MM.1S (cell line): ENCODE measurements around the gene VPS8.

Experiments
- CTCF ChIP-seq: fragments of 300-600 bp; sonication (generic); IDR thresholded peaks from 2 replicates; pipeline ENCODE4 v1.5.1; 2016; ENCODE audit warnings: antibody characterized with exemption, low read length, mixed read lengths
- EZH2 ChIP-seq: fragments of 300-600 bp; sonication (generic); optimal IDR thresholded peaks from 2 replicates; pipeline ENCODE3; 2017; ENCODE audit warnings: low read depth, mild to moderate bottlenecking, antibody characterized with exemption, low read length, mixed read lengths

GRCh38 chr3:185051801-185052200 lies 239.8 kb downstream of the VPS8 start:
- no peak for TF ChIP-seq CTCF
- no peak for TF ChIP-seq EZH2
